ENCODE measurements around the gene LGR6. TPM values are rescaled to one million over a fixed set of nuclear protein-coding genes. Genes with fewer than 3 reads are reported as not detected.

LGR6 gene
- total RNA-seq, 1 experiment from 2014 or later, result 30.3 TPM

DNA sequence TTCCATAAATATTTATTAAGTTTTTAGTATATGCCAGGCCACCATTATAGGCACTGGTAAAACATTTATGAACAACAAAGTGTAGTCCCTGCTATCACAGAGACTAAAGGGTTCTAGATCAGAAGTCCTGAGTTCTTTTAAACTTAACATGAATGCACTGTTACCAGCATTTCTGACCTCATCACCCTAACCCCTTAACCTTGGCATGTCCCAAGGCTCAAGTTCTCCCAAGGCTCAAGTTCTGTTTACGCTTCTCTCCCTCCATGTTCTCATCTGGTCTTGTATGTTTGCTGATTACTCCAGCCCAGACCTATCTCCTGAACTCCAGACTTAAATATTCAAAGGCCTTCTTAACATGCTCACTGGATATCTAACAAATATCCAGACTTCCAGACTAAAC lies 93.6 kb downstream of the LGR6 start:
- no peak for DNase-seq (ENCODE audit: low read depth)

DNA sequence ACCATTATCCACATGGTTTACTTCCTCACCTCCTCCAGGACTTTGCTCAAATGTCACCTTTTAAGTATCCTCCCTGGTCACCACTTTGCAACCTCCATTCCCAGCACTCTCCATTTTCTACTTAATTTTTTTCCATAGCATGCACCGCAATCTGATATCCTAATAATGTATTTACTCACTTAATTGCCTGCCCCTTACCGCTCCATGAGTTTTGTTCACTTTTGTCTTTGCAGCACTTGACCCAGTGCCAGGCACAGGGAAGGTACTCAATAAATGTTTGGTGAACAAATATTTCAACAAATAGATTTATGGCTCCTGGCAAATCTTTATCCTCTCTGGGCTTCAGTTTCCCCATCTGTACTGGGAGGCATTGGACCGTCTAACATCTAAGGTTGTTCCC lies 94.6 kb downstream of the LGR6 start:
- no peak for DNase-seq (ENCODE audit: low read depth)

DNA sequence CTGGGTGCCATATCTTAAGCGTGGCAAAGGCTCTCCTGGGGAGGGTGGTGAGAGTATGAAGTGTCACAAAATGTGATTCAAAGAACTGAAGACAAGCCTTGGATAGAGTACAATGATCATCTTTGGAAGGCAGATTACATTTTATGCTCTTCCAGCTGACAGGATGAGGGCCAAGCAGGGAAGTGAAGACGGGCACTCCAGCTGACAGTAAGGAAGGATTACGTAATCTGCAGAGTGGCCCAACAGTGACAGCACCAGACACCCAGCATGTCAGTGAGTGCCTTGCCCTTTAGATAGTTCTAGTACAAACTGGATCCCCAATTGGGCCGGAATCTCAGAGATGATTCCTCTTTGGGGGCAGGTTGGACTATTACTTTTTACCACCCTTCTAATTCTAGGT lies 95.4 kb downstream of the LGR6 start:
- no peak for DNase-seq (ENCODE audit: low read depth)

DNA sequence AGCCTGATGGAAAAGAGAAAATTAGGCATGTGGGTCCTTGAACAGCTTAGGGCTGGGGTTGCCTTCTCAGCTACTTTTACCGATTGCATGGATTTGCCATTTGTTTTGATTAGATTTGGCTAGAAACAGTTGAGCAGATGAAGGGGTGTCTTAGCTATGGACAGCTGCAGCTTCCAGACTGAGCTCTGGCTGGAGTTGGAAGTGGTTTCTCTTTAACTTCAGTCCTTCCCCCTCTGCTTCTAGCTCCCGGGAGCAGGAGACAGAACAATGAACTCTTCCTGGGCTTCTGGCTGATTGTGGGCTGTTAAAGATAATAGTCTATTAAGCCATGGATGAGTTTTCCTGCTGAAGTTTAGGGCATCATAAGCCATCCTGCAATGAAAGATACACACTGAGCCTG lies 97.4 kb downstream of the LGR6 start:
- peak; percentile 59 for DNase-seq (ENCODE audit: low read depth)

DNA sequence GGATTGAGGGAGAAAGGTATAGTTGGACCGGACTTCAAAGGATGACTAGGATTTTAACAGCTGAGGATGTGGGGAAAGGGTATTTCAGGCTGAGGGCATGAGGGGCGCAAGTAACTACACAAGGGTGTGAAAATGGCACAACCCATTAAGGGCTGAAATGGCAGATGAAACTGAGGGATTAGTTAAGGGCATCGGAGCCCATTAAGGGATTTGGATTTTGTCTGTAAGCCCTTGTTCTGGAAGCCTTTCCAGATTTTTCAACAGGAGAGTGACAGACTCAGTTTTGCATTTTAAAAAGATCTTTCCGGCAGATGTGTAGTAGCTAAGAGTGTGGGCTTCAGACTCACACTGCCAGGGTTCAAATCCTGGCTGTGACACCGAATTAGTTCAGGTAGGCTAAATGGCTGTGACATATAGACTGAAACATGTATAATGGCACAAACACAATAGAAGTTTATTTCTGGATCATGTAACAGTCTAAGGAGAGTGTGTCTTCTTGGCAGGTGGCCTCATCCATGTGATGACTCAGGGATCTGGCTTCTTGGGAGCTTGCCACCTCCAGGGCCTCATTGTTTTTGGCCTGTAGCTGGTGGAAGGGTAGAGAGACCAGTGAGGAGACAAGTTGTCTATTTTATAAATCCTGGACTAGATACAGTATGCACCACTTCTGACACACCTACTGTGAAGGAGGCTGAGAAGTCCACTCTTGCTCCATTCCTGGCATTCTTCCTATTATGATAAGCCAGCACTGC lies 98.5 kb downstream of the LGR6 start:
- peak; percentile 95 for DNase-seq (ENCODE audit: low read depth)

DNA sequence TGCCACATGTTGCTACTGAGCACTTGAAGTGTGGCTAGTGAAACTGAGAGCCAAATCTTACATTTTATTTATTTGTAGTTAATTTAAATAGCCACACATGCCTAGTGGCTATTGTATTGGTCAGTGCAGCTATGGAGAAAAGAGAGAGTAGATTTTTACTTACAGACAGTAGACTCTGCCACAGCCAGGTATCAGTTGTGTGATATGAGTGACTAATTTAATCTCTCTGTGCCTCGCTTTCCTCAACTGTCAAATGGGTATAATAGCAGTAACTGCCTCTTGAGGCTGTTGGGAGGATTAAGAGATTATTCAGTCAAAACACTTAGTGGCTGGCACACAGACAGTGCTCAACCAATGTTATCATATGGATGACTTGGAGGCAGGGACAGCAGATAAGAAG lies 99.2 kb downstream of the LGR6 start:
- no peak for DNase-seq (ENCODE audit: low read depth)

DNA sequence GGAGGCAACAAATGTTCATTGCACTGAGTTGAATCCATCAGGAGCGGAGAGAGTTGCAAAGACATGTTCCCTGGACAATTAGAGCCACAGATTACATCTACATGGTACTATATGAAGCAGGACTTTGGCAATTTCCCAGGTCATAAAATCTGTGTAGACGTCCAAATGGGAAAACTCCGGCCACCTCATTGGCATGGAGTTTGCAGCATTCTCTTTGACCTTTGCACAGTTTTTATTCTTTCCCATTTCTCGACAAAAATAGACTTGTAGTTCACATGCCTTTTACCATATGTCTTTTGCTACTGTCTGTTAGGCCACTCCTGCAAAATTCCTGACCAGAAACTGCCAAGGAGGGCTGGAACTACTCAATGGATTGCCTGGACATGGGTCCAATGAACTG lies 100.0 kb downstream of the LGR6 start:
- peak; percentile 81 for DNase-seq (ENCODE audit: low read depth)

DNA sequence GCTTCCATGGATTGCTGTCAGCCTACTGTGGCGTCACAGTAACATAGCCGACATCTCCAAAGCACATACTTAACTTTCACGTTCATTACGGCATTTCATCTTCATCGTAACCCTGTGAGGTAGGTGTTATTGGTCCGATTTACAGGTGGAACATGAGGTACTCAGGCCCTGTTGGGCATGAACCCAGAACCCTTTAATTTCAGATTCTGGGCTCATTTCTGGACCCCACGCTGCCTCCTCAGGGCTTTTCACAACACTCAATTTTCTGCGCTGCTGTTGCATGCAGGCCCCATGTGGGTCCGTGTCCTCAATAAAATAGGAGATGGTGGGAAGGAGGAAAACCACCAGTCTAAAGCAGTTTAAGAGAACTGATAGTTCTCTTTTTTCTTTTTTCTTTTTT lies 108.6 kb downstream of the LGR6 start:
- DNase-seq (ENCODE audit: low read depth), result no peak

DNA sequence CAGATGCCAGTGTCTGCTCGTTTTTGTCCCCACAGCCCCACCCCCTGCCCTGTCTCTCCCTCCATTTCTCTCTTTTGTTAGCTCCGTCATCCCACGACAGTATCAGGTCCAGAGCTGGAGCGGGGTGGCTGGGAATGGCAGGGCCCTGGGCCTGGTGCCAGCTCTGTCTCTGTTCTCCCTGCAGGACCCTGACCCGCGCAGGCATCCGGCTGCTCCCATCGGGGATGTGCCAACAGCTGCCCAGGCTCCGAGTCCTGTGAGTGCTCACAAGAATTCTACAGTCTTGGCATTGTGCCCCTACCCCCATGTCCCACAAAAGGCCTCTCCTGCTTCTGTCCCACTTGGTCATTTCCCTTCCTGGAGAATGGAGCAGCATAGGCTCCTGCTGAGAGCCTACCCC lies 110.8 kb downstream of the LGR6 start:
- DNase-seq (ENCODE audit: low read depth), result no peak

DNA sequence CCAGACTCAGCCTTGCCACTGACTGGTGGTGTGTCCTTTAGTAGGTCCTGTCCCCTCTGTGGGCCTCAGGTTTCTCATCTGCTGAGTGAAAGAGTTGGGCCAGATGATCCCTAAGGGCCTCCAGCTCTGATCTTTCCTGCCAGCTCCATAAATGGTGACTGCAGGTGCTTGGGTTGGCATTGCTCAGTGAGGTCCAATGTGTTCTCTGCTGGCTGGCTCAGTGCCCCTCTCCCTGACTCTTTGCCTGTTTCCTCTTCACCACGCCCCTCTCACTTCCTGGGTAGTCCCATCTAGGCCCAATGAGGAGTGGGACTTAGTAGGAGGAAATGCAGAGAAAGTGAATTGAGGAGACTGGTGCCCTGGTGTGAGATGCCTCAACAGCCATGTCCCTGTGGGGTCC lies 111.6 kb downstream of the LGR6 start:
- DNase-seq (ENCODE audit: low read depth), result no peak

DNA sequence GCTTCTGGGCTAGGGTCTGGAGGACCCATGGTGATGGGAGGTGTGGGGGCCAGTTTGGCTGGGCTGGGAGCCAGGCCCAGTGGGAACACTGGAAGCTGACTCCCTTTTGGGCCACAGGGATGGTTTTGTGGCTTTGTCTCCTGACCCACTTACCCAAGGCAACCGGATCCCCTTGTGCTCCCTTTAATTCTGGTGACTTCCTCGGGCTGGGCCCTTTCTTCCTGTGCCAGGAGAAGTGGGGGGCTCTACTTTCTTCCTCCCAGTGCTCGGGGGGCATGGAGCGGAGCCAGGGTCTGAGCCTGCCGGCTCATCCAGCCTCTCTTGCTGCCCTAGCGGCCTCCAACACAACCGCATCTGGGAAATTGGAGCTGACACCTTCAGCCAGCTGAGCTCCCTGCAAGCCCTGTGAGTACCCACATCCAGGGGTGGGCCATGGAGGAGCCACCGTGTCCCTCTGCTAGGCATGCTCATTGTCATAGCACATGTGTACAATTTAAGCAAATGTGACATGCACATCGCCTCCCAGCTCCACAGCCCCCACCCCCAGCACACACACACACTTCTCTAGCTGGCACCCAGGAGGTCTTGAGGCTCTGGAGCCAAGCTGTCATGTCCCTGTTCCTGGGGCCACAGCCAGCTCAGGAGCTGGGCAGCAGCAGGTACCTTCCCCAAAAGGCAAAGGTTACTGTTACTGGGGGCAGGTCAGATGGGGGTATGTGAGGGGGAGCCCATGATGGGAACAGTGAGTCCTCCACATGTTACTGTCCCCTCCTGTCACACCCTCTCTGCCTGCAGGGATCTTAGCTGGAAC lies 113.1 kb downstream of the LGR6 start:
- DNase-seq (ENCODE audit: low read depth), result peak; percentile 29

DNA sequence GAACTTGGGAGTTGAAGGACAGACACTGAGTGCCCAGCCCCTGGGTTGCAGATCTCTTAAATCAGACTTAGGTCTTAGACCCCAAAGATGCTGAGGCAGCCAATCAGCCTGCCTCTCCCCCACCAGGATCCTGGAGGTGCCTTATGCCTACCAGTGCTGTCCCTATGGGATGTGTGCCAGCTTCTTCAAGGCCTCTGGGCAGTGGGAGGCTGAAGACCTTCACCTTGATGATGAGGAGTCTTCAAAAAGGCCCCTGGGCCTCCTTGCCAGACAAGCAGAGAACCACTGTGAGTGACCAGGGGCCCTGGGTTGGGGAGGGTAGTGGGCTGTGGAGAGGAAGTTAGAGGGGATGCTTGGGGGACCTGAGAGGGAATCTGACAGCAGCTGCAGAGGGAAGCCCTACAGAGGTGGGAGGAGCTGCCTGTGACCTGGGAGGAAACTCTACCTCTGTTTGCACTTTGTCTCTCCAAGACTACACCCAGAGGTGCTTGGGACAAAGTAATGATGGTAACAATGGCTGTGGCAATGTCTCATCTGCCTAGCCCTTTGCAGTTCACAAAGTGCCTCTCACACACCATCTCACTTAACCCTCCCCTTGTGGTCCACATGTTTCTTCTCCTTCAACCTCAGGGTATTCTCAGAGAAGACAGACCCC lies 116.6 kb downstream of the LGR6 start:
- no peak for DNase-seq (ENCODE audit: low read depth)

DNA sequence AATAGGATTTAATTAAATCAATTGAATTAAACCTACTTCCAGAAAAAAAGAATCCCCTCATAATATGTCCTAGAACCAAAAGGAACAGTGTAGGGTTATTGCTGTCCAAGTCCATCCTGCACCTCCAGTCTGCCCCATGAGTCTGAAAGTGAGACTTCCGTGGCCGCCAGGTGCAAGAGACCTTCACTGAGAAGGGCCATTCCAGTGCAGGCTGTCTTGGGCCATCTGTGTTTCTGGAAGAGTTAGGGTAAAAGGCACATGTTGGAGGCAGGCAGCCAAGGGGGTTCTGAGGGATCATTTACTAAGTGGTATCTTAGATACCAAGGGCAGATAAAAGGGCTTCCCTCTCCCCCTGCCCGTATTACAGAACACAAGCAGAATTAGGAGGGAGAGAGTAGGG lies 117.1 kb downstream of the LGR6 start:
- no peak for DNase-seq (ENCODE audit: low read depth)

DNA sequence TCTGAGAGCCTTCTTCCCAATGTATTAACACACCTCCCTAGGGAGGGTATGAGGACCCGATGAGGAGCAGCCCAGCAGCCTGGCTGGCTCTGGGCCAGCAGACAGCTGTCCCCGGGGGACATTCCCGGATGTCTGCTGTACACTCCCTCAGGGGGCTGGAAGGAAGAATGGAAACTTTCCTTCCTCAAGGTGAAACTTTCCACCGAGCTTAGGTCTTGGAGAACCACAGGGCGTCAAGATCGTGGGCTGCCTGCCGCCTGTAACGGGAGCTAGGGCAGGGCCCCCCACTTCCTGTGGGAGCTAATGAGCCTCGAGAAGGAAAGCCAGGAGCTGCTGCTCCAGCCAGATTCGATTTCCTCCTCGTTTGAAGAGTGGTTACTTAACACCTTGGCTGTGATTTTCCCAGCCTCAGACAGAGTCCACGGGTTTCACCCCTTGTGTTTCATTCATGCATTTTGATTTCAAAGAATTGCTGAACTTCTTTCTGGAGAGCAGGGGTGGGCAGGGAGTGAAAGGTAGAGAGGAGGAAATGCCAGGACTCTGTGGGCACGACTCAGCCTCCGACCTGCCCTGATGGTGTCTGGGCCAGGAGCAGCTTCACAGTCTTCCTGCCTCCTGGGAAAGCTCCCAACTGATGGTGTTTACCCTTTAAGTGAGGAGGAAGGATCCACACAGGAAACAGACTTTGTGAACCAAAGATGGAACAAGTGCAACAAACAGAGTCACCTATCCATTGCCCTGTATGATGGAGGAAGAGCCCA lies 118.5 kb downstream of the LGR6 start:
- DNase-seq (ENCODE audit: low read depth), result peak; percentile 69

DNA sequence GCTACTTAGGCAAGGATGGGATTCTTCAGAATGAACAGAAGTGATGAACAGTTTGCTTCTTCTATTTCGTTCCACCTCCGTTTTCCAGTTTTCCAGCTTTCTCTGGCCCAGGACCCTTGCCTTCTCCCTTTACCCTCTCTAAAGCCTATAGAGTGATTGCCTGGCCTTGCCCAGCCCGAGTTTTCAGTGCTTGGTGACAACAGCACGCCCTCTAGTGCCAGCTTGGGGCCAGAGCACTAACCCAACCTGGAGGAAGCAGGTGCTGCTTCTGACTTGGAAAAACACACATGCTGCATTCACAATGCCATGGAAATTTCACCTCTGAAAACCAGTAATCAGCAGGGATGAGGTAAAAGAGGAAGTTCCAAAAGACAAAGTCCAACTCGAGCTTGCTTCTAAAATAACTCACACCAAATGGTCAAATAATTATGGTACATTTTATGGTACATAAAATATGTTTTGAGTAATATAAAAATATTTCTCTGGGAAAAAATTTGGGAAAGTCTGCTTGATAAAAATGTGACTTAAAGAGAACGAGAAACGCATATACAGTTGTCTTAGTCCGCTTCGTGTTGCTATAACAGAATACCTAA lies 122.1 kb downstream of the LGR6 start:
- peak; percentile 64 for DNase-seq (ENCODE audit: low read depth)

DNA sequence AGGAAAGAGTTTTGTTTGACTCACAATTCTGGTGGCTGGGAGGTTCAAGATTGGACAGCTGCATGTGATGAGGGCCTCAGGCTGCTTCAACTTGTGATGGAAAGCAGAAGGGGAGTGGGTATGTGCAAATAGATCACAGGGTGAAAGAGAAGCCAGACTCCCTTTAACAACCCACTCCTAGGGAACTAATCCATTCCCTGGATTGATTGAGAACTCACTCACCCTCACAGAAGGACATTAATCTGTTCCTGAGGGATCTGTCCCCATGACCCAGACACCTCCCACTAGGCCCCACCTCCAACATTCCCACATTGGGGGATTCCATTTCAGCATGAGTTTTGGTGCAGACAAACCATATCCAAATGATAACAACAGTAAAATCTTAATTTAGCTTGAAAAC lies 122.6 kb downstream of the LGR6 start:
- DNase-seq (ENCODE audit: low read depth), result no peak

DNA sequence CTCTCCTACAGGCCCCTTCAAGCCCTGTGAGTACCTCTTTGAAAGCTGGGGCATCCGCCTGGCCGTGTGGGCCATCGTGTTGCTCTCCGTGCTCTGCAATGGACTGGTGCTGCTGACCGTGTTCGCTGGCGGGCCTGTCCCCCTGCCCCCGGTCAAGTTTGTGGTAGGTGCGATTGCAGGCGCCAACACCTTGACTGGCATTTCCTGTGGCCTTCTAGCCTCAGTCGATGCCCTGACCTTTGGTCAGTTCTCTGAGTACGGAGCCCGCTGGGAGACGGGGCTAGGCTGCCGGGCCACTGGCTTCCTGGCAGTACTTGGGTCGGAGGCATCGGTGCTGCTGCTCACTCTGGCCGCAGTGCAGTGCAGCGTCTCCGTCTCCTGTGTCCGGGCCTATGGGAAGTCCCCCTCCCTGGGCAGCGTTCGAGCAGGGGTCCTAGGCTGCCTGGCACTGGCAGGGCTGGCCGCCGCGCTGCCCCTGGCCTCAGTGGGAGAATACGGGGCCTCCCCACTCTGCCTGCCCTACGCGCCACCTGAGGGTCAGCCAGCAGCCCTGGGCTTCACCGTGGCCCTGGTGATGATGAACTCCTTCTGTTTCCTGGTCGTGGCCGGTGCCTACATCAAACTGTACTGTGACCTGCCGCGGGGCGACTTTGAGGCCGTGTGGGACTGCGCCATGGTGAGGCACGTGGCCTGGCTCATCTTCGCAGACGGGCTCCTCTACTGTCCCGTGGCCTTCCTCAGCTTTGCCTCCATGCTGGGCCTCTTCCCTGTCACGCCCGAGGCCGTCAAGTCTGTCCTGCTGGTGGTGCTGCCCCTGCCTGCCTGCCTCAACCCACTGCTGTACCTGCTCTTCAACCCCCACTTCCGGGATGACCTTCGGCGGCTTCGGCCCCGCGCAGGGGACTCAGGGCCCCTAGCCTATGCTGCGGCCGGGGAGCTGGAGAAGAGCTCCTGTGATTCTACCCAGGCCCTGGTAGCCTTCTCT lies 124.6 kb downstream of the LGR6 start:
- no peak for DNase-seq (ENCODE audit: low read depth)

DNA sequence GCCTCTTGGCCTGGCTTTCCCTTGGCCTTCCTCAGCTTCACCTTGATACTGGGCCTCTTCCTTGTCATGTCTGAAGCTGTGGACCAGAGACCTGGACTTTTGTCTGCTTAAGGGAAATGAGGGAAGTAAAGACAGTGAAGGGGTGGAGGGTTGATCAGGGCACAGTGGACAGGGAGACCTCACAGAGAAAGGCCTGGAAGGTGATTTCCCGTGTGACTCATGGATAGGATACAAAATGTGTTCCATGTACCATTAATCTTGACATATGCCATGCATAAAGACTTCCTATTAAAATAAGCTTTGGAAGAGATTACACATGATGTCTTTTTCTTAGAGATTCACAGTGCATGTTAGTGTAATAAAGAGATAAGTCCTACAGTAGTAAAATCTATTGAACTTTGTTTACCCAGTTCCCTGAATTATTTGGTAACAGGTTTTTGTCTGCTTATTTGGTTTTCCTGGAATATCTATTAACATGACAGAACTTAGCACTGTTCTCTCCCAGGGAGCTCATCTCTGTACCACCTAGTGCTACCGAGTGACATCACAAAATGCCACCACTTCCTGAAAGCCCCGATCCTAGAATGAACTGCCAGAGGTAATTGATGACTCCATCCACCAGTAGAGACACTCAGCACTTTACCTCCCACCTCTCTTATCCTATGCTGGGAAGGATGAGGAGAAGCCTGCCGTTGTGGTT lies 125.9 kb downstream of the LGR6 start:
- DNase-seq (ENCODE audit: low read depth), result no peak

DNA sequence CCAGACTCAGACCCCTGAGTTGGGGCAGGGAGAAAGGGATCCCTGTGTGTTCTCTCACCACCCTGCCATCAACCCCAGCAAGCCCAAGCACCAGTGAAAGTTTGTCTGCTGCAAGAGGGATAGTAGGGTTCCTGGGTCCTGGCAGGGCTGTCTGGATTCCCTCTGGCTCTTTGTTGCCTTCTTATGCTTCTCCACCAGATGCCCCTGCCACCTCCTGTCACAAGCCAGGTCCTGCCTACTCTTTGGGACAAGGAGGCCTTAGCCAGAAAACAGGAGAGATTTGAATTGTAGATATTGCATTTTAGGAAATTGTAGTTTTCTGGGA lies 126.4 kb downstream of the LGR6 start:
- DNase-seq (ENCODE audit: low read depth), result no peak

DNA sequence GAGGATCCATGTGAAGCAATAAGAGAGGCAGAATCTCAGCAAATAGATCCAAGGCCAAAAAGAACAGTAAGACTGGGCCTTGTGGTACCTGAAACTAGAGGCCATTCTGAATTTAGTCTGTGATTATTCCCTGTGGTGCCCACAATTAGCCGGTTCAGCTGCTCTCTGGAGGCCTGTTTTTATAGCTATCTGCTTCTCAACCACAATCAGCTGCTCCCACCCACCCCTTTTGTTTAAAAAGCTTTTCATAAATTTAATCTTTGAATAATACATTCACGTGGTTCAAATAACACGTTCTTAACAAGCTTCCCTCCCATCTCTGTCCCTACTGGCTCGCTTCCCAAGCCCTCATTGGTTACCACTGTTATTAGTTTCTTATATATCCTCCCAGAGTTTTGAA lies 130.1 kb downstream of the LGR6 start:
- DNase-seq (ENCODE audit: low read depth), result no peak

All from RPMI7951 (cell line).